ENCODE results near the gene FKRP.
"Not testable (repeated sequence)": the region's sequence is repeated elsewhere in the genome, so short reads cannot be mapped to it uniquely, and the experiment has no call there.

Gene FKRP

GRCh38 chr19:46759817-46760333, 14.0 kb downstream of the FKRP start:
- no peak for DNase-seq

- DNase-seq = no peak
Measured at GRCh38 chr19:46760363-46760762, 14.5 kb downstream of the FKRP start.

- not testable (repeated sequence) for DNase-seq
Measured at GRCh38 chr19:46760897-46761296, 15.0 kb downstream of the FKRP start.

GRCh38 chr19:46761418-46761831, 15.6 kb downstream of the FKRP start:
- DNase-seq = no peak

- DNase-seq = no peak
Measured at GRCh38 chr19:46762245-46762890, 16.5 kb downstream of the FKRP start.

- DNase-seq = no peak
Measured at GRCh38 chr19:46764817-46765291, 19.0 kb downstream of the FKRP start.

- peak in 2 of 3 experiments; percentile 15 to 35 for DNase-seq
Measured at GRCh38 chr19:46766569-46767317, 20.9 kb downstream of the FKRP start.

GRCh38 chr19:46768746-46769145, 22.9 kb downstream of the FKRP start:
- not testable (repeated sequence) for DNase-seq

- peak in 1 of 3 experiments; percentile 24 for DNase-seq
Measured at GRCh38 chr19:46772170-46773017, 26.5 kb downstream of the FKRP start.

GRCh38 chr19:46773018-46773399, 27.2 kb downstream of the FKRP start:
- no peak for DNase-seq

- no peak for DNase-seq
Measured at GRCh38 chr19:46775642-46776258, 29.9 kb downstream of the FKRP start.

- DNase-seq = no peak
Measured at GRCh38 chr19:46776927-46777911, 31.4 kb downstream of the FKRP start.

GRCh38 chr19:46777956-46778645, 32.2 kb downstream of the FKRP start:
- DNase-seq = not testable (repeated sequence)

- DNase-seq = no peak
Measured at GRCh38 chr19:46782355-46783019, 36.6 kb downstream of the FKRP start.

- peak; percentile 22 to 78 (median 76) for DNase-seq
Measured at GRCh38 chr19:46783670-46784069, 37.8 kb downstream of the FKRP start.

GRCh38 chr19:46784262-46785053, 38.6 kb downstream of the FKRP start:
- peak; percentile 19 to 67 (median 43) for DNase-seq

GRCh38 chr19:46785054-46785979, 39.5 kb downstream of the FKRP start:
- no peak for DNase-seq

GRCh38 chr19:46785980-46786235, 40.1 kb downstream of the FKRP start:
- no peak for DNase-seq
